Measurements from ENCODE around the gene EFNA5.

Gene EFNA5

DNA sequence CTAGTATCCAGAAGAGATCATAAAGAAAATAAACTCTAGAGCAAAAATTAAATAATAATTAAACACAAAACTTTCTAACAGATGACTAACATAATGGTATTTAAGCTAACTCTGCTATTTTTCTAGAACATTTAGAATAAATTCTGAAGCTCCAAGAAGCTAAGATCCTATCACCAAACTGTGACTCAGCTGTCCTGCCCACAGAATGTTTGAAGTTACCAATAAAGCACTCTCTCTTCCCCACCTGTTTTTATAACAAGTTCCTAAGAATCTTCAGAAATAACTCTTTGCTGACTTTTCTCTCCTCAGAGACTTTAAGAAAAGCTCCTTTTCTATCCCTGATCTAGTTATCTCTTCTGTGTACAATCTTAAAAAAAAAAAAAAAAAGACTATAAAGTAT is 6.0 kb upstream of the EFNA5 start:
- H3K36me3 ChIP-seq (ENCODE audit: control insufficient read depth, insufficient read depth, low read length): no peaks in the 10 kb centered on the region
- no peak overlapping the region for H3K56ac ChIP-seq (ENCODE audit: low read length)
- no peak overlapping the region for H3K4me2 ChIP-seq (ENCODE audit: low read length)
- no peak overlapping the region for H3K4ac ChIP-seq (ENCODE audit: low read depth, low read length)
- no peak overlapping the region for H4K5ac ChIP-seq (ENCODE audit: low read length)
- no peak overlapping the region for H3K23ac ChIP-seq (ENCODE audit: low read length)
- no peak overlapping the region for H2AK5ac ChIP-seq (ENCODE audit: low read length)
- H2BK120ac ChIP-seq (ENCODE audit: low read depth, low read length): no peak overlapping the region
- H3K18ac ChIP-seq (ENCODE audit: low read length): no peak overlapping the region
- DNase-seq: no peak
- no peak overlapping the region for H3K9ac ChIP-seq (ENCODE audit: low read length)
- H3K79me1 ChIP-seq (ENCODE audit: low read length): no peaks in the 10 kb centered on the region
- no peak overlapping the region for H3K27ac ChIP-seq (ENCODE audit: low read depth, low read length)
- H3K4me1 ChIP-seq (ENCODE audit: control insufficient read depth, low read depth, low read length): no peaks in the 10 kb centered on the region
- H3K27me3 ChIP-seq (ENCODE audit: insufficient read depth, low read length, poor library complexity): no peaks in the 10 kb centered on the region
- H3K79me2 ChIP-seq (ENCODE audit: control insufficient read depth, insufficient read depth, low read length): no peaks in the 10 kb centered on the region
- no peak overlapping the region for H4K8ac ChIP-seq (ENCODE audit: low read depth, low read length)
- H3K4me3 ChIP-seq (ENCODE audit: low read length): no peak overlapping the region
- no peak overlapping the region for H2BK15ac ChIP-seq (replicated peaks; ENCODE audit: low read depth)
- H2BK5ac ChIP-seq (ENCODE audit: low read length): no peak overlapping the region

- Histone ChIP-seq H4K8ac (ENCODE audit: low read depth, low read length) (no peak overlapping the region), H3K4ac (ENCODE audit: low read depth, low read length) (no peak overlapping the region), H2BK5ac (ENCODE audit: low read length) (no peak overlapping the region), H4K5ac (ENCODE audit: low read length) (no peak overlapping the region), H2BK15ac (replicated peaks; ENCODE audit: low read depth) (no peak overlapping the region), H2AK5ac (ENCODE audit: low read length) (no peak overlapping the region), H3K79me2 (ENCODE audit: control insufficient read depth, insufficient read depth, low read length) (peaks cover 11% of the 10 kb centered on the region), H3K27me3 (ENCODE audit: insufficient read depth, low read length, poor library complexity) (no peaks in the 10 kb centered on the region), H3K23ac (ENCODE audit: low read length) (no peak overlapping the region), H2BK120ac (ENCODE audit: low read depth, low read length) (no peak overlapping the region), H3K27ac (ENCODE audit: low read depth, low read length) (no peak overlapping the region), H3K36me3 (ENCODE audit: control insufficient read depth, insufficient read depth, low read length) (no peaks in the 10 kb centered on the region), H3K9ac (ENCODE audit: low read length) (no peak overlapping the region), H3K56ac (ENCODE audit: low read length) (no peak overlapping the region), H3K79me1 (ENCODE audit: low read length) (no peaks in the 10 kb centered on the region), H3K4me1 (ENCODE audit: control insufficient read depth, low read depth, low read length) (no peaks in the 10 kb centered on the region), H3K4me3 (ENCODE audit: low read length) (no peak overlapping the region), H3K18ac (ENCODE audit: low read length) (no peak overlapping the region), H3K4me2 (ENCODE audit: low read length) (no peak overlapping the region)
- WGBS (ENCODE audit: extremely low coverage, insufficient coverage, low lambda C conversion rate): no CpG with 5 or more reads among the region's 9 CpGs
- no peak for DNase-seq
Observed at GRCh38 chr5:107675201-107675600, 4.5 kb upstream of the EFNA5 start.

GRCh38 chr5:107674655-107675054 is 3.9 kb upstream of the EFNA5 start:
- Histone ChIP-seq H3K9ac (ENCODE audit: low read length) (no peak overlapping the region), H2AK5ac (ENCODE audit: low read length) (no peak overlapping the region), H3K4me1 (ENCODE audit: control insufficient read depth, low read depth, low read length) (no peaks in the 10 kb centered on the region), H3K79me1 (ENCODE audit: low read length) (no peaks in the 10 kb centered on the region), H3K4me3 (ENCODE audit: low read length) (no peak overlapping the region), H4K5ac (ENCODE audit: low read length) (no peak overlapping the region), H4K8ac (ENCODE audit: low read depth, low read length) (no peak overlapping the region), H2BK5ac (ENCODE audit: low read length) (no peak overlapping the region), H3K23ac (ENCODE audit: low read length) (no peak overlapping the region), H3K27me3 (ENCODE audit: insufficient read depth, low read length, poor library complexity) (no peaks in the 10 kb centered on the region), H3K4me2 (ENCODE audit: low read length) (no peak overlapping the region), H3K36me3 (ENCODE audit: control insufficient read depth, insufficient read depth, low read length) (no peaks in the 10 kb centered on the region), H3K79me2 (ENCODE audit: control insufficient read depth, insufficient read depth, low read length) (peaks cover 14% of the 10 kb centered on the region), H3K27ac (ENCODE audit: low read depth, low read length) (no peak overlapping the region), H3K56ac (ENCODE audit: low read length) (no peak overlapping the region), H3K18ac (ENCODE audit: low read length) (no peak overlapping the region), H3K4ac (ENCODE audit: low read depth, low read length) (no peak overlapping the region), H2BK15ac (replicated peaks; ENCODE audit: low read depth) (no peak overlapping the region), H2BK120ac (ENCODE audit: low read depth, low read length) (no peak overlapping the region)
- no CpG with 5 or more reads among the region's 4 CpGs for WGBS (ENCODE audit: extremely low coverage, insufficient coverage, low lambda C conversion rate)
- no peak for DNase-seq

- H3K56ac ChIP-seq (ENCODE audit: low read length): peak overlapping the region; percentile 88
- H4K5ac ChIP-seq (ENCODE audit: low read length): no peak overlapping the region
- no peaks in the 10 kb centered on the region for H3K79me1 ChIP-seq (ENCODE audit: low read length)
- H3K4me2 ChIP-seq (ENCODE audit: low read length): peak overlapping the region; percentile 94
- H2BK120ac ChIP-seq (ENCODE audit: low read depth, low read length): peak overlapping the region; percentile 99
- peaks cover 24% of the 10 kb centered on the region for H3K79me2 ChIP-seq (ENCODE audit: control insufficient read depth, insufficient read depth, low read length)
- peak overlapping the region; percentile 97 for H3K27ac ChIP-seq (ENCODE audit: low read depth, low read length)
- H3K36me3 ChIP-seq (ENCODE audit: control insufficient read depth, insufficient read depth, low read length): no peaks in the 10 kb centered on the region
- peak overlapping the region; percentile 38 for H3K4me3 ChIP-seq (ENCODE audit: low read length)
- H2BK15ac ChIP-seq (replicated peaks; ENCODE audit: low read depth): peak overlapping the region; percentile 4
- peak; percentile 96 for DNase-seq
- peak overlapping the region; percentile 81 for H3K4ac ChIP-seq (ENCODE audit: low read depth, low read length)
- H3K4me1 ChIP-seq (ENCODE audit: control insufficient read depth, low read depth, low read length): no peaks in the 10 kb centered on the region
- no peaks in the 10 kb centered on the region for H3K27me3 ChIP-seq (ENCODE audit: insufficient read depth, low read length, poor library complexity)
- no peak overlapping the region for H2BK5ac ChIP-seq (ENCODE audit: low read length)
- peak overlapping the region; percentile 100 for H3K18ac ChIP-seq (ENCODE audit: low read length)
- H4K8ac ChIP-seq (ENCODE audit: low read depth, low read length): no peak overlapping the region
- peak overlapping the region; percentile 80 for H3K9ac ChIP-seq (ENCODE audit: low read length)
- no peak overlapping the region for H2AK5ac ChIP-seq (ENCODE audit: low read length)
- WGBS (ENCODE audit: extremely low coverage, insufficient coverage, low lambda C conversion rate): no CpG with 5 or more reads among the region's 32 CpGs
- H3K23ac ChIP-seq (ENCODE audit: low read length): no peak overlapping the region
Observed at GRCh38 chr5:107673368-107674136, 2.8 kb upstream of the EFNA5 start.

DNA sequence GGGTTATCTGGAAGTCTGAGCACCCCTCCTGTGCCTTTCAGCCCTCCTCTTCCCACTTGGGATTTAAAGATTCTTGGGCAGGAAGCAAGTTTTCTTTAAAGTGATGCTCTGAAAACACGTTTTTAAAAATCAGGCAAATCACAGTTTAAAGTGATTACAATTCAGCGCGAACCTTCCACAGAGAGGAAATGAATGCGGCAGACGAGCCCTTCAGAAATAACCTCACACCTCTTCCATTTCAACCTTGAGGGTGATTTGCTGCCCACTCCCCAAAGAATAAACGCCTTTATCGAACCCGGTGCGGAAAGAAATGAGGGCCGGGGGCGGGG is 2.3 kb upstream of the EFNA5 start:
- Histone ChIP-seq H3K18ac (ENCODE audit: low read length) (peak overlapping the region; percentile 100), H3K79me2 (ENCODE audit: control insufficient read depth, insufficient read depth, low read length) (peaks cover 28% of the 10 kb centered on the region), H3K27me3 (ENCODE audit: insufficient read depth, low read length, poor library complexity) (no peaks in the 10 kb centered on the region), H3K9ac (ENCODE audit: low read length) (peak overlapping the region; percentile 80), H3K4ac (ENCODE audit: low read depth, low read length) (peak overlapping the region; percentile 81), H2BK15ac (replicated peaks; ENCODE audit: low read depth) (peak overlapping the region; percentile 4), H3K4me3 (ENCODE audit: low read length) (peak overlapping the region; percentile 43), H2BK120ac (ENCODE audit: low read depth, low read length) (peak overlapping the region; percentile 99), H3K27ac (ENCODE audit: low read depth, low read length) (peak overlapping the region; percentile 97), H2AK5ac (ENCODE audit: low read length) (no peak overlapping the region), H4K8ac (ENCODE audit: low read depth, low read length) (no peak overlapping the region), H3K4me1 (ENCODE audit: control insufficient read depth, low read depth, low read length) (no peaks in the 10 kb centered on the region), H3K23ac (ENCODE audit: low read length) (no peak overlapping the region), H2BK5ac (ENCODE audit: low read length) (peak overlapping the region; percentile 86), H3K56ac (ENCODE audit: low read length) (peak overlapping the region; percentile 88), H3K4me2 (ENCODE audit: low read length) (peak overlapping the region; percentile 94), H3K79me1 (ENCODE audit: low read length) (no peaks in the 10 kb centered on the region), H3K36me3 (ENCODE audit: control insufficient read depth, insufficient read depth, low read length) (no peaks in the 10 kb centered on the region), H4K5ac (ENCODE audit: low read length) (no peak overlapping the region)
- no CpG with 5 or more reads among the region's 11 CpGs for WGBS (ENCODE audit: extremely low coverage, insufficient coverage, low lambda C conversion rate)
- DNase-seq: no peak

Measured in mesendoderm (in vitro differentiated cells).